ENCODE data around the gene HOXB3.

Gene HOXB3

DNA sequence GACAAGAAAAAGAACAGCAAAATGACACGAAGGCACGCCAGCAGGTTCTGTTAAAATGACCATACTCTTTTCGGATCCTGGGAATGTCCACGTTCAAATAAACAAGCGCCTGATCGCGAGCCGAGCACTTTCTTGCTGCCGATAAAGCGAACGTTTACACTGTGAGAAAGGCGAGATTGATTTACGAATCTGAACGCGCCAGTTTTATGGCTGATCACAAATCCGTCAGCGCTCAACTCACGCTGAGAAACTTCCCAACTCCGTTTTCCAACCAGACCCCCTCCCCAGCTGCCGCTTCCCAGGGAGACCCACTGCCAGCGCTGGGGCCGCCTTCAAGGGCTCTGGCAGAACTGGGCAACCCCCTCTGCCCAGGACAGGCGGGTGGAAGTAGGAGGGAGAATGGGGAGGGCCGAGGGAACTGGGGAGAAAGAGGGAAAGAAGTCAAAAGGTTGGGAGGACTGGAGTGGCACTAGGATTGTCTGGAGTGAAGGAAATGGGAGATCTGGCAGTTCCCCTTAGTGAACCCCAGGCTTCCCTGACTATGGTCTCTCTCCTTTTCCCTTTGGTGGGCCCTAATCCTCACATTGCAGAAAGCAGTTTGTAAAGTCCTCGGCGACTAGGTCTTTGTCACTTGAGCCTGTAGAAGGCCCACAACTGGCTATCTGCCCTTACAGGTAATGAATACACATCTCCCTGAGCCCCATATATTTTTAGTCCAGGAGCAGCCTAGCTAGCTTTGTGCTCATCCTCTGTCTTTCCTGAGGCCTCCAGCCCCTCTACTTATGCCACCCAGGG is 18.8 kb downstream of the HOXB3 start:
- no peak for DNase-seq (ENCODE audit: low read depth in 2 of 2, low spot score in 1 of 2)

GRCh38 chr17:48570325-48571023 is 19.6 kb downstream of the HOXB3 start:
- DNase-seq (ENCODE audit: low read depth in 2 of 2, low spot score in 1 of 2), result no peak

DNA sequence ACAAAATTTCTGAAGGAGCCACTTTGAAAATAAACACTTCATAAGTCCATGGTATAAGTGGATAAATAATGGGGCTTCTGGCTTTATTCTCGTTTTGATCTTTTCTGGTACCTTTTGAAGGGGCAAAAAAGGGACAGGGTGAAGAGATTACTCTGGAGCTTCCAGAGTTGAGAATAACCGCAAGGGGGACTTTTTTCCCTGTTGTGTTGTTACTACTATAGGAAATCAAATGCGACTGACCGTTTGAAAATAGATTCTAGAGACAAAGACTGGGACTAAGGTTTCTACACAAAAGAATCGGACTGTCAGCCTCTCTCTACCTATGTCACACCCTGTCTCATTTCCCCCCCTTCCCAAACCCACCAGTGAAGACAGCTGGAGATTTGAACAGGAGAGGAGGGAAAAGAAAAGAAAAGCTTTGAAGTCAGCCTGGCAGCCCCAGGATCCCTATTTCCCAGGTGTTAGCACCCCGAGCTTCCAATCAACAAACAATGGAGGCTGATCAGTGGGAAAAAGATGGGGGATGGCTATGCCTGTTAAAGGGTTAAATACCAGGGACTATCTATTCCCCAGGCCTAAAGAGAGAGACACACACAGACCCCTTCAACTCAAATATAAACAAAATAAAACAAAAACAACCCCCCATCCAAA is 20.2 kb downstream of the HOXB3 start:
- no peak for DNase-seq (ENCODE audit: low read depth in 2 of 2, low spot score in 1 of 2)

GRCh38 chr17:48569240-48569582 is 20.8 kb downstream of the HOXB3 start:
- no peak for DNase-seq (ENCODE audit: low read depth in 2 of 2, low spot score in 1 of 2)

- DNase-seq (ENCODE audit: low read depth in 2 of 2, low spot score in 1 of 2), result no peak
Measured at GRCh38 chr17:48568499-48569239, 21.4 kb downstream of the HOXB3 start.

DNA sequence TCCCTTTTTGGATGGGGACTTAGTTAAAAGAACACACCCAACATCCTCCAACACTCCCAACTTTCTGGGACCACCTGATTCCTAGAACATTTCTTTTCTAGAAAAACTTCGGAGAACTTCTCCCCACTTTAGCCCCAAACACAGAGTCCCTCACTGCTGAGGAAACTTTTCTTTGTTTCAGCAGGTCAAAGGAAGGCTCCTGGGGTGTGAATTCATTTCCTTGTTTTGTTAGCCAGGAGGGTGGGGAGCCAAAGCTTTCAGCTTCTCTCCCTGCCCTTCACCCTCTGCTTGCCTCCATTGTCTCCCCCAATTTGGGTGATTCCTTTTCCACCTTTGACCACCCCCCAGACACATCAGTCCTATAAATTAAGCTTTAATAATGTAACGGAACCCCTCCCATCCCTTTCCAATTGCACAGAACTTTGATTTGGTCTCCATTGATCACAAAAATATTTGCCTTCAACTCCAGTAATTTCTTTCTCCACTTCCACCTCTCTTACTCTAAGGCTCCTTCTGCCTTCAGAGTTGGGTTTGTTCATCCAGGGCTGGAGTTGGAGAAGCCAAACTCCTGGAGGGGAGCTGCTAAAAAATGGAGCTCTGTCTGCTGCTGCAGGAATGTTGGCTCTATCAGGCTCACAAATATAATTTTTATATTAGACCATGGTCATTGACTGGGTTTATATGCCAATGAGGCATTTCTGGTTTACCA is 22.2 kb downstream of the HOXB3 start:
- DNase-seq (ENCODE audit: low read depth in 2 of 2, low spot score in 1 of 2), result no peak

- DNase-seq (ENCODE audit: low read depth in 2 of 2, low spot score in 1 of 2), result no peak
Measured at GRCh38 chr17:48567209-48567608, 22.8 kb downstream of the HOXB3 start.

DNA sequence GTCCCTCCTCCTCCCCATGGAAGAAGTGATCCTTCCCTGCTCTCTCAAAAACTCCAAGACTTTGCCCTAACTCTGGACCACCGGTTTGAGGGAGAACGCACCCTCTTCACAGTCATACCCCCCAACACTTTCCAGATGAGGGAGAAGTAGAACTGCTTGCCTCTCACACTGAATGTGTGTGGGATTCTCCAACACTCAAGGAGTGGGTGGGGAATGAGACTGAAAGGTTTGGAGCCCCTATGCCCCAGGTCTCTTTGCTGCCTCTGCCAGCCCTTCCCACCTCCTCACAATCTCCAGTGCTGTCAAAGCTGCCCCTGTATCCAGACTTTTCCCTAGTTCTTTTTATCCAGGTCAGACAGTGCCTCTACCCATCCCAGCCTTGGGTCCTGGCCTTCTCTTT is 23.3 kb downstream of the HOXB3 start:
- no peak for DNase-seq (ENCODE audit: low read depth in 2 of 2, low spot score in 1 of 2)

DNA sequence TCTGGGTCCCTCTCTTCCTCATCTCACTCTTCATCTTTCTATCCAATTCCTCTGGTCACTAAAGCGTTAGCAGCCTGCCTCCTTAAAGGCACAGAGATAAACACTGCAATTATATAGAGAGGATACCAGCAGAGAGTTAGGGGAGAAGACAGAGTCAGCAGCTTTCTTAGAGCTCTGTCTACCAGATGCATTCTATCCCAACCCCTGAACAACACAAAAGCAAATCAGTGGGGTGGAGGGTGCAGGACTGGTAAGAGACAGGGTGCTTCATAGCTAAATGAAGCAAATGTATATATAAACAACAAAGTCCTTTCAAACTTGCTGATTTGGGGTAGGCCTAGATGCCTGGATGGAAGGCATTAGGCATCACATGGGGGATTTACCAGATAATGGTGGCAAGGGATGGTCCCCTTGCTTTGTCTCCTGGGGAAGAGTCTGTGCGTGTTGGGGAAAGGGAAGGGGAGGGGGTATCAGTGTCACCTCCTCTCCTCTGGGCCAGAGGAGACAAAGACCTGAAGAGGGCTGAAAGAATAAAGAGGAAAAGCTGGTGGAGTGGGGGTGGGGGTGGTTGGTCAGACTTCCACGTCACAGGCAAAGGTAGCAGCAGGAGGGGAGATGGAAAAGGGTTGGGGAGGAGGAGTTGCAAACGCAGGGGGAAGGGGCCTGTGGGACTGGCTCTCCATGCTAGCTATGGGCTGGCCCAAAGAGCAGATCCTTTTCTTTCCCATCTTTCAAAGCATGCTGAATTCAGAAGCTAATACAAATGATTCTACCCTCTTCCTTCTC is 23.9 kb downstream of the HOXB3 start:
- no peak for DNase-seq (ENCODE audit: low read depth in 2 of 2, low spot score in 1 of 2)

GRCh38 chr17:48565022-48565554 is 25.0 kb downstream of the HOXB3 start:
- DNase-seq (ENCODE audit: low read depth in 2 of 2, low spot score in 1 of 2), result no peak

- no peak for DNase-seq (ENCODE audit: low read depth in 2 of 2, low spot score in 1 of 2)
Measured at GRCh38 chr17:48564188-48565021, 25.6 kb downstream of the HOXB3 start.

DNA sequence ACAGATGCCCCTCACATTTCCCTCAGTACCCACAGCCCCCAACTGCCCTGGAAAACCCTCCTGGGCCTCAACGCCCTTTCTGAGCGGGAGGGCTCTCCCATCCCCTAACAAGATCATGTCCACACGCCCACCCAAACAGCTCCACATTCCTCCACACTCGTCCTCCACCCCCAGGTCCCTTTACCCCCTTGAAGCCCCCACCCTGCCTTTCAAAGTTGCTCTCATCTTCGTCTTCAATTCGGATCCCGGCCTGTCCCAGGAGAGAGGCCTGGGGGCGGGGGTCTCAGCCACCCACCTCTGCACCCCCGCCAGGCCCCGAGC is 26.2 kb downstream of the HOXB3 start:
- no peak for DNase-seq (ENCODE audit: low read depth in 2 of 2, low spot score in 1 of 2)

- no peak for DNase-seq (ENCODE audit: low read depth in 2 of 2, low spot score in 1 of 2)
Measured at GRCh38 chr17:48563385-48563838, 26.6 kb downstream of the HOXB3 start.

GRCh38 chr17:48562934-48563333 is 27.1 kb downstream of the HOXB3 start:
- no peak for DNase-seq (ENCODE audit: low read depth in 2 of 2, low spot score in 1 of 2)

GRCh38 chr17:48561884-48562810 is 27.9 kb downstream of the HOXB3 start:
- DNase-seq (ENCODE audit: low read depth in 2 of 2, low spot score in 1 of 2), result no peak

- DNase-seq (ENCODE audit: low read depth in 2 of 2, low spot score in 1 of 2), result no peak
Measured at GRCh38 chr17:48559840-48560817, 29.9 kb downstream of the HOXB3 start.
